ENCODE data around the gene NAA80. TPM values are rescaled to one million over a fixed set of nuclear protein-coding genes. Genes with fewer than 3 reads are reported as not detected.

NAA80 gene
- total RNA-seq, 4 donors from 2014 or later = 12.6 to 24.3 (median 15.9) TPM

- Histone ChIP-seq H3K27ac (peak overlapping the region; percentile 97 to 100 (median 98)), H3K4me1 (peaks cover 0 to 86% (median 55%) of the 10 kb centered on the region in 4 donors), H3K27me3 (no peaks in the 10 kb centered on the region), H3K9me3 (no peaks in the 10 kb centered on the region), H3K36me3 (peaks cover 0 to 10% (median 0%) of the 10 kb centered on the region in 3 donors), H3K4me3 (peak overlapping the region; percentile 68 to 87 (median 82))
- DNase-seq (ENCODE audit: low spot score in 2 of 2) = no peak
- TF ChIP-seq CTCF (IDR thresholded peaks at IDR 0.05) = no peak
- WGBS, 2 donors = 0 to 1% methylated on average over 17 to 20 of the region's 31 CpGs
Measured at GRCh38 chr3:50336452-50337174, 37.4 kb upstream of the NAA80 start.

GRCh38 chr3:50334339-50335075 lies 35.3 kb upstream of the NAA80 start:
- Histone ChIP-seq H3K4me1 (peaks cover 0 to 65% (median 45%) of the 10 kb centered on the region in 4 donors), H3K27me3 (no peaks in the 10 kb centered on the region), H3K27ac (peak overlapping the region; percentile 51 to 100 (median 83)), H3K4me3 (no peak overlapping the region), H3K9me3 (no peaks in the 10 kb centered on the region), H3K36me3 (peaks cover 5 to 31% (median 17%) of the 10 kb centered on the region in 3 donors)
- no peak for DNase-seq (ENCODE audit: low spot score in 2 of 2)
- no peak for TF ChIP-seq EP300 (IDR thresholded peaks at IDR 0.05)
- TF ChIP-seq POLR2A (IDR thresholded peaks at IDR 0.05) = no peak
- no peak for TF ChIP-seq CTCF (IDR thresholded peaks at IDR 0.05)
- 40 to 49% methylated on average over 5 of the region's 5 CpGs for WGBS, 2 donors

- H3K27ac ChIP-seq = peak overlapping the region; percentile 51 to 100 (median 83)
- 39 to 40% methylated on average over 12 of the region's 12 CpGs for WGBS, 2 donors
- no peaks in the 10 kb centered on the region for H3K9me3 ChIP-seq
- no peaks in the 10 kb centered on the region for H3K27me3 ChIP-seq
- DNase-seq (ENCODE audit: low spot score in 2 of 2) = peak in 1 of 2 donors; percentile 58
- peak; percentile 48 to 70 for TF ChIP-seq EP300 (IDR thresholded peaks at IDR 0.05)
- no peak for TF ChIP-seq CTCF (IDR thresholded peaks at IDR 0.05)
- TF ChIP-seq POLR2A (IDR thresholded peaks at IDR 0.05) = no peak
- no peak overlapping the region for H3K4me3 ChIP-seq
- H3K36me3 ChIP-seq = peaks cover 5 to 36% (median 17%) of the 10 kb centered on the region in 3 donors
- peaks cover 0 to 63% (median 41%) of the 10 kb centered on the region in 4 donors for H3K4me1 ChIP-seq
Measured at GRCh38 chr3:50333744-50334328, 34.6 kb upstream of the NAA80 start.

GRCh38 chr3:50331364-50331907 lies 32.2 kb upstream of the NAA80 start:
- peaks cover 5 to 39% (median 17%) of the 10 kb centered on the region in 3 donors for H3K36me3 ChIP-seq
- 87 to 94% methylated on average over 12 to 16 of the region's 19 CpGs for WGBS, 2 donors
- H3K27me3 ChIP-seq = no peaks in the 10 kb centered on the region
- no peak overlapping the region for H3K27ac ChIP-seq
- H3K9me3 ChIP-seq = no peaks in the 10 kb centered on the region
- H3K4me1 ChIP-seq = peaks cover 0 to 67% (median 41%) of the 10 kb centered on the region in 4 donors
- no peak for DNase-seq (ENCODE audit: low spot score in 2 of 2)
- H3K4me3 ChIP-seq = no peak overlapping the region
- TF ChIP-seq POLR2A (IDR thresholded peaks at IDR 0.05) = no peak
- no peak for TF ChIP-seq EP300 (IDR thresholded peaks at IDR 0.05)
- TF ChIP-seq CTCF (IDR thresholded peaks at IDR 0.05) = no peak
